CD4-positive, CD25-positive, alpha-beta regulatory T cell (primary cell): ENCODE results near the gene SPHK2. TPM values are rescaled to one million over a fixed set of nuclear protein-coding genes. Genes with fewer than 3 reads are reported as not detected.
A peak's percentile ranks its signal among the peaks of the same experiment; 100 is the strongest.

Experiments used
- ATAC-seq, 2 donors: fragments of 150-1000 bp; cut with Tn5 transposase; one replicate each; pipeline ENCODE4 v1.10.0; 2021; ENCODE audit warnings: low read depth in 2 of 2, moderate number of reproducible peaks in 2 of 2, moderate library complexity in 1 of 2
- DNase-seq, 3 donors: peaks; one replicate each; pipeline versions ENCODE4 v3.0.0 to v3.0.0-alpha.2; 2012 to 2022; ENCODE audit warnings: mixed read lengths in 1 of 3
- H3K27ac ChIP-seq: one replicate; pipeline ENCODE4 v1.7.0; 2013; ENCODE audit warnings: mild to moderate bottlenecking, low read length; ENCODE audit not compliant: insufficient read depth, poor library complexity, severe bottlenecking
- H3K27me3 ChIP-seq: one replicate; pipeline ENCODE4 v1.7.0; 2013; ENCODE audit warnings: low read length; ENCODE audit not compliant: control insufficient read depth, insufficient read depth
- H3K36me3 ChIP-seq: one replicate; pipeline ENCODE4 v1.7.0; 2013; ENCODE audit warnings: mild to moderate bottlenecking, low read length, moderate library complexity; ENCODE audit not compliant: control insufficient read depth, insufficient read depth
- H3K4me1 ChIP-seq: 2 replicates; pipeline ENCODE4 v1.7.0; 2013; ENCODE audit warnings: mild to moderate bottlenecking, low read length; ENCODE audit not compliant: insufficient read depth, control insufficient read depth, poor library complexity, severe bottlenecking
- H3K4me3 ChIP-seq: one replicate; pipeline ENCODE4 v1.7.0; 2013; ENCODE audit warnings: low read depth, mild to moderate bottlenecking, low read length, moderate library complexity
- H3K9me3 ChIP-seq, 2 experiments: 1 replicate in 1 of 2; 2 replicates in 1 of 2; pipeline ENCODE4 v1.7.0; 2013; ENCODE audit warnings: low read length in 2 of 2, mild to moderate bottlenecking in 1 of 2, moderate library complexity in 1 of 2; ENCODE audit not compliant: control insufficient read depth in 2 of 2
- H3K27ac Mint-ChIP-seq, 3 donors: one replicate each; pipeline ENCODE4 v1.8.0; 2020 to 2022; ENCODE audit warnings: mild to moderate bottlenecking in 3 of 3, mixed read lengths in 3 of 3, moderate library complexity in 2 of 3
- H3K27me3 Mint-ChIP-seq: one replicate; pipeline ENCODE4 v1.8.0; 2022; ENCODE audit warnings: mild to moderate bottlenecking, mixed read lengths
- H3K36me3 Mint-ChIP-seq: one replicate; pipeline ENCODE4 v1.8.0; 2020; ENCODE audit warnings: mixed read lengths
- H3K4me1 Mint-ChIP-seq, 4 donors: one replicate each; pipeline ENCODE4 v1.8.0; 2020 to 2022; ENCODE audit warnings: mixed read lengths in 4 of 4, mild to moderate bottlenecking in 1 of 4
- H3K4me3 Mint-ChIP-seq, 4 donors: one replicate each; pipeline ENCODE4 v1.8.0; 2020 to 2022; ENCODE audit warnings: mild to moderate bottlenecking in 4 of 4, mixed read lengths in 4 of 4, moderate library complexity in 3 of 4
- H3K9me3 Mint-ChIP-seq, 7 donors: one replicate each; pipeline ENCODE4 v1.8.0; 2020 to 2022; ENCODE audit warnings: mixed read lengths in 7 of 7, mild to moderate bottlenecking in 3 of 7, moderate library complexity in 2 of 7
- polyA plus RNA-seq, 4 donors: library from polyadenylated mRNA; unstranded; fragments of 300-500 nt; fragmentation: Illumina TruSeq; gene quantifications; one replicate each; pipeline ENCODE4 v1.2.3, GENCODE V29; 2021
- total RNA-seq: library from RNA; stranded (reverse); gene quantifications from one replicate; pipeline ENCODE4 v1.2.3, GENCODE V29; 2022

Gene SPHK2
- total and polyA plus RNA-seq, 5 donors from 2014 or later, result 4.8 to 13.0 (median 7.6) TPM

GRCh38 chr19:48596679-48597465 lies 22.4 kb upstream of the SPHK2 start:
- Histone ChIP-seq H3K9me3 (no peaks in the 10 kb centered on the region), H3K4me1 (peaks cover 13% of the 10 kb centered on the region), H3K36me3 (no peaks in the 10 kb centered on the region), H3K27me3 (no peaks in the 10 kb centered on the region), H3K27ac (peak overlapping the region; percentile 68), H3K4me3 (peak overlapping the region; percentile 53)
- H3K36me3 Mint-ChIP-seq, result no peaks in the 10 kb centered on the region
- peaks cover 0 to 23% (median 4%) of the 10 kb centered on the region in 4 donors for H3K4me1 Mint-ChIP-seq
- DNase-seq (peak; percentile 37 to 73 (median 61)), ATAC-seq (peak; percentile 73 to 86)
- H3K27ac Mint-ChIP-seq, result peak overlapping the region; percentile 75 to 92 (median 81)
- no peaks in the 10 kb centered on the region for H3K9me3 Mint-ChIP-seq
- H3K27me3 Mint-ChIP-seq, result no peaks in the 10 kb centered on the region
- peak overlapping the region; percentile 79 to 93 (median 84) for H3K4me3 Mint-ChIP-seq

GRCh38 chr19:48598996-48599700 lies 20.2 kb upstream of the SPHK2 start:
- Histone ChIP-seq H3K9me3 (no peaks in the 10 kb centered on the region), H3K4me1 (peaks cover 13% of the 10 kb centered on the region), H3K27ac (no peak overlapping the region), H3K36me3 (no peaks in the 10 kb centered on the region), H3K27me3 (no peaks in the 10 kb centered on the region), H3K4me3 (no peak overlapping the region)
- no peaks in the 10 kb centered on the region for H3K36me3 Mint-ChIP-seq
- H3K4me3 Mint-ChIP-seq, result no peak overlapping the region
- no peaks in the 10 kb centered on the region for H3K27me3 Mint-ChIP-seq
- no peaks in the 10 kb centered on the region for H3K9me3 Mint-ChIP-seq
- no peak for ATAC-seq
- H3K27ac Mint-ChIP-seq, result no peak overlapping the region
- no peak for DNase-seq
- peaks cover 0 to 20% (median 4%) of the 10 kb centered on the region in 4 donors for H3K4me1 Mint-ChIP-seq

GRCh38 chr19:48600679-48601417 lies 18.5 kb upstream of the SPHK2 start:
- H3K27ac Mint-ChIP-seq, result no peak overlapping the region
- H3K27me3 Mint-ChIP-seq, result no peaks in the 10 kb centered on the region
- H3K4me3 ChIP-seq, result no peak overlapping the region
- H3K36me3 ChIP-seq, result no peaks in the 10 kb centered on the region
- peaks cover 12% of the 10 kb centered on the region for H3K4me1 ChIP-seq
- DNase-seq, result no peak
- no peaks in the 10 kb centered on the region for H3K9me3 Mint-ChIP-seq
- H3K27me3 ChIP-seq, result no peaks in the 10 kb centered on the region
- H3K4me3 Mint-ChIP-seq, result peak overlapping the region in 1 of 4 donors; percentile 51
- H3K4me1 Mint-ChIP-seq, result peaks cover 0 to 10% (median 4%) of the 10 kb centered on the region in 4 donors
- H3K36me3 Mint-ChIP-seq, result no peaks in the 10 kb centered on the region
- H3K27ac ChIP-seq, result no peak overlapping the region
- no peak for ATAC-seq
- H3K9me3 ChIP-seq, result no peaks in the 10 kb centered on the region

- no peak overlapping the region for H3K27ac ChIP-seq
- H3K27me3 Mint-ChIP-seq, result no peaks in the 10 kb centered on the region
- no peak for DNase-seq
- no peak overlapping the region for H3K4me3 Mint-ChIP-seq
- H3K4me1 Mint-ChIP-seq, result peaks cover 0 to 2% (median 0%) of the 10 kb centered on the region in 4 donors
- H3K36me3 ChIP-seq, result no peaks in the 10 kb centered on the region
- no peaks in the 10 kb centered on the region for H3K9me3 Mint-ChIP-seq
- H3K4me3 ChIP-seq, result no peak overlapping the region
- no peak for ATAC-seq
- H3K27me3 ChIP-seq, result no peaks in the 10 kb centered on the region
- no peaks in the 10 kb centered on the region for H3K9me3 ChIP-seq
- H3K4me1 ChIP-seq, result no peaks in the 10 kb centered on the region
- no peaks in the 10 kb centered on the region for H3K36me3 Mint-ChIP-seq
- peak overlapping the region in 1 of 3 donors; percentile 15 for H3K27ac Mint-ChIP-seq
Measured at GRCh38 chr19:48603001-48603400, 16.3 kb upstream of the SPHK2 start.

- no peak overlapping the region for H3K27ac ChIP-seq
- Mint-ChIP-seq H3K36me3 (no peaks in the 10 kb centered on the region), H3K4me3 (no peak overlapping the region), H3K27ac (no peak overlapping the region), H3K4me1 (peaks cover 0 to 2% (median 0%) of the 10 kb centered on the region in 4 donors), H3K27me3 (no peaks in the 10 kb centered on the region), H3K9me3 (no peaks in the 10 kb centered on the region)
- H3K4me1 ChIP-seq, result no peaks in the 10 kb centered on the region
- no peak for DNase-seq
- no peaks in the 10 kb centered on the region for H3K36me3 ChIP-seq
- no peak overlapping the region for H3K4me3 ChIP-seq
- H3K9me3 ChIP-seq, result no peaks in the 10 kb centered on the region
- no peak for ATAC-seq
- no peaks in the 10 kb centered on the region for H3K27me3 ChIP-seq
Measured at GRCh38 chr19:48603449-48603848, 15.9 kb upstream of the SPHK2 start.

- Mint-ChIP-seq H3K4me3 (no peak overlapping the region), H3K27me3 (no peaks in the 10 kb centered on the region), H3K36me3 (no peaks in the 10 kb centered on the region), H3K27ac (no peak overlapping the region), H3K9me3 (no peaks in the 10 kb centered on the region), H3K4me1 (peaks cover 0 to 3% (median 1%) of the 10 kb centered on the region in 4 donors)
- no peak overlapping the region for H3K4me3 ChIP-seq
- H3K27ac ChIP-seq, result no peak overlapping the region
- no peaks in the 10 kb centered on the region for H3K27me3 ChIP-seq
- ATAC-seq (no peak), DNase-seq (no peak)
- H3K4me1 ChIP-seq, result peaks cover 3% of the 10 kb centered on the region
- H3K36me3 ChIP-seq, result no peaks in the 10 kb centered on the region
- no peaks in the 10 kb centered on the region for H3K9me3 ChIP-seq
Measured at GRCh38 chr19:48603850-48604249, 15.5 kb upstream of the SPHK2 start.

- no peak for DNase-seq
- Mint-ChIP-seq H3K4me3 (no peak within 1 kb of the TSS), H3K27ac (no peak within 1 kb of the TSS), H3K27me3 (no peaks in the 10 kb centered on the region), H3K36me3 (no peaks in the 10 kb centered on the region), H3K4me1 (peaks cover 0 to 5% (median 2%) of the 10 kb centered on the region in 4 donors), H3K9me3 (no peaks in the 10 kb centered on the region)
- Histone ChIP-seq H3K36me3 (no peaks in the 10 kb centered on the region), H3K9me3 (no peaks in the 10 kb centered on the region), H3K4me1 (peaks cover 7% of the 10 kb centered on the region), H3K4me3 (no peak within 1 kb of the TSS), H3K27me3 (no peaks in the 10 kb centered on the region), H3K27ac (no peak within 1 kb of the TSS)
- ATAC-seq, result no peak
Measured at GRCh38 chr19:48606463-48607358, 12.6 kb upstream of the SPHK2 start, which contains the start of gene SPACA4. Gene SPACA4, plus strand, starts transcription at chr19:48606742. Its CDS starts 237 bp downstream, at chr19:48606979.
